K562 (cell line): Measurements from ENCODE around the gene SNTG2. TPM values are rescaled to one million over a fixed set of nuclear protein-coding genes. Genes with fewer than 3 reads are reported as not detected.

Experiments
- ATAC-seq: fragments of 200-7000 bp; cut with Tn5 transposase; 3 replicates; pipeline ENCODE4 v1.9.1; 2020; ENCODE audit warnings: moderate library complexity
- BruUV-seq: library from RNA; stranded (reverse); fragments of 400-500 nt; replicated peaks from 2 replicates; lab custom pipeline; 2021; lab: Mats Ljungman, UMichigan
- CTCF ChIA-PET: fragments of 300-600 bp; formaldehyde crosslinking; extraction: SDS; loops from one replicate; lab custom pipeline; 2021; ENCODE audit warnings: low intra/inter-chr PET ratio; lab: Yijun Ruan, JAX
- POLR2A ChIA-PET: fragments of 300-600, 350-650 bp; sonication (Branson Sonifier 250); formaldehyde crosslinking; extraction: SDS; loops from one replicate; lab custom pipeline; 2021; ENCODE audit warnings: antibody characterized with exemption, inconsistent platforms; lab: Yijun Ruan, JAX
- DNase-seq, 4 experiments: peaks; one replicate each; pipeline versions ENCODE4 v3.0.0 to v3.0.0-alpha.2; 2011 to 2018; ENCODE audit warnings: low spot score in 3 of 4, mixed read lengths in 3 of 4; ENCODE audit errors: extremely low read depth in 1 of 4
- FAIRE-seq: peaks from 2 replicates; lab custom pipeline; 2011; peaks lifted over from hg19 to GRCh38; lab: Jason Lieb, UNC
- H2AFZ ChIP-seq: 2 replicates; pipeline ENCODE4 v1.6.0; 2011; ENCODE audit warnings: low read depth, low read length, control low read depth, inconsistent platforms
- H3K27ac ChIP-seq: fragments of 200-600 bp; 3 replicates; pipeline ENCODE4 v1.8.0; 2011; ENCODE audit warnings: low read depth, mild to moderate bottlenecking, control low read depth, inconsistent platforms, low read length, moderate library complexity, mixed read lengths; ENCODE audit errors: extremely low read depth
- H3K27me3 ChIP-seq, 2 experiments: fragments of 300-600 bp in 1 of 2; 2 replicates in 1 of 2; 3 replicates in 1 of 2; pipeline versions ENCODE4 v1.6.0 to v1.8.0; 2011; ENCODE audit warnings: inconsistent platforms in 2 of 2, low read length in 2 of 2, mild to moderate bottlenecking in 1 of 2, mixed read lengths in 1 of 2, moderate library complexity in 1 of 2; ENCODE audit not compliant: control insufficient read depth in 2 of 2, insufficient read depth in 2 of 2
- H3K36me3 ChIP-seq: fragments of 300-600 bp; 3 replicates; pipeline ENCODE4 v1.8.0; 2011; ENCODE audit warnings: mild to moderate bottlenecking, low read length, inconsistent platforms; ENCODE audit not compliant: control insufficient read depth, insufficient read depth
- H3K4me1 ChIP-seq, 2 experiments: fragments of 200-600 bp in 1 of 2; replicated peaks in 1 of 2; 2 replicates in 1 of 2; 3 replicates in 1 of 2; pipeline versions ENCODE4 v1.5.1 to v1.8.0; 2011; ENCODE audit warnings: inconsistent platforms in 2 of 2, low read length in 2 of 2, mild to moderate bottlenecking in 1 of 2, mixed read lengths in 1 of 2, moderate library complexity in 1 of 2; ENCODE audit not compliant: control insufficient read depth in 2 of 2, insufficient read depth in 2 of 2
- H3K4me2 ChIP-seq: 2 replicates; pipeline ENCODE4 v1.6.1; 2011; ENCODE audit warnings: low read length, control low read depth, inconsistent platforms, mixed read lengths; ENCODE audit not compliant: insufficient read depth
- H3K4me3 ChIP-seq: fragments of 200-600 bp; sonication (generic), shearing (Covaris generic); 2 replicates; pipeline ENCODE4 v1.5.1; 2016; ENCODE audit warnings: control low read depth, inconsistent platforms
- H3K79me2 ChIP-seq: fragments of 200-600 bp; 3 replicates; pipeline ENCODE4 v1.8.0; 2011; ENCODE audit warnings: low read length, inconsistent platforms; ENCODE audit not compliant: control insufficient read depth, insufficient read depth
- H3K9ac ChIP-seq, 2 experiments: 2 replicates each; pipeline versions ENCODE4 v1.6.0 to v1.6.1; 2011; ENCODE audit warnings: low read depth in 2 of 2, low read length in 2 of 2, control low read depth in 1 of 2, inconsistent platforms in 1 of 2, mild to moderate bottlenecking in 1 of 2, mixed read lengths in 1 of 2; ENCODE audit not compliant: insufficient read depth in 1 of 2
- H3K9me1 ChIP-seq: one replicate; pipeline ENCODE4 v1.6.0; 2011; ENCODE audit warnings: inconsistent platforms, mild to moderate bottlenecking, low read length, moderate library complexity; ENCODE audit not compliant: control insufficient read depth, insufficient read depth
- H3K9me3 ChIP-seq: replicated peaks from 2 replicates; pipeline ENCODE4 v1.5.1; 2011; ENCODE audit warnings: low read depth, low read length, inconsistent platforms; ENCODE audit not compliant: control insufficient read depth, insufficient read depth
- H4K20me1 ChIP-seq: replicated peaks from 2 replicates; pipeline ENCODE4 v1.6.1; 2011; ENCODE audit warnings: low read length, inconsistent platforms, mixed read lengths; ENCODE audit not compliant: control insufficient read depth, insufficient read depth
- HDAC6 ChIP-seq: IDR thresholded peaks from 2 replicates; pipeline ENCODE4 v1.6.1; 2012; ENCODE audit warnings: low read depth, mild to moderate bottlenecking, control low read depth, inconsistent platforms, low read length, moderate library complexity
- ZC3H8 ChIP-seq: fragments of 450-650 bp; IDR thresholded peaks from 2 replicates; pipeline ENCODE4 v1.6.1; 2017
- ZNF408 ChIP-seq: fragments of 250-450 bp; sonication (Bioruptor Pico); IDR thresholded peaks from 2 replicates; pipeline ENCODE4 v1.4.0; 2020; ENCODE audit warnings: low read depth, mild to moderate bottlenecking, moderate library complexity
- ZNF740 ChIP-seq, 3 experiments: fragments of 200-800 bp in 1 of 3; sonication (Bioruptor generic) in 1 of 3; sonication (generic) in 1 of 3; formaldehyde crosslinking in 1 of 3; IDR thresholded peaks; 2 replicates each; pipeline versions ENCODE4 v1.6.1 to v1.8.0; 2016 to 2022; ENCODE audit warnings: mild to moderate bottlenecking in 2 of 3, missing compliant biosample characterization in 2 of 3, missing genetic modification characterization in 2 of 3, missing genetic modification reagents in 1 of 3
- ZNF766 ChIP-seq: fragments of 200-800 bp; sonication (Bioruptor generic); conservative IDR thresholded peaks from 2 replicates; pipeline ENCODE4 v1.6.1; 2016; ENCODE audit warnings: missing genetic modification characterization, missing compliant biosample characterization
- WGBS: fragments of 100-300 bp; shearing (Covaris generic); methylation state at CpG from one replicate; pipeline ENCODE4 v1.1.6; 2016; ENCODE audit warnings: low coverage, mixed read lengths; ENCODE audit not compliant: insufficient coverage; ENCODE audit errors: missing lambda C conversion rate; 5-methylcytosine and 5-hydroxymethylcytosine counted together
- in situ Hi-C: fragments of 300-500 bp; cut with MboI; formaldehyde crosslinking; loops from 4 replicates; pipeline ENCODE4 v1.15.0; 2018; ENCODE audit warnings: inconsistent platforms, mixed read lengths
- intact Hi-C: fragments of 100-400 bp; cut with micrococcal nuclease; formaldehyde crosslinking; loops from 2 replicates; pipeline ENCODE4 v1.14.2; 2022
- polyA plus RNA-seq, 8 experiments: library from polyadenylated mRNA; depleted of rRNA in 4 of 8; stranded (reverse) in 5 of 8; unstranded in 3 of 8; fragments of >200 nt; fragmentation: Nextera tagmentation in 2 of 8; fragmentation: Illumina TruSeq in 1 of 8; extraction: Ambion mirVana in 2 of 8; extraction: Trizol in 1 of 8; gene quantifications; 2 replicates each; pipeline versions ENCODE4 v1.2.1 to v1.2.3, GENCODE V29; 2011 to 2014; ENCODE audit warnings: inconsistent platforms in 1 of 8, missing spikeins in 1 of 8
- total RNA-seq, 7 experiments: library from RNA; depleted of rRNA in 6 of 7; stranded (reverse); fragments of >200 nt in 6 of 7; fragmentation: Illumina TruSeq in 2 of 7; extraction: Trizol in 2 of 7; gene quantifications; 2 replicates each; pipeline versions ENCODE4 v1.2.1 to v1.2.3, GENCODE V29; 2011 to 2021; ENCODE audit warnings: low replicate concordance in 1 of 7
- TF ChIP-seq, protein P1 (sequence below): fragments of 250-450 bp; sonication (Bioruptor Pico); IDR thresholded peaks from 2 replicates; pipeline ENCODE4 v1.4.0; 2020

SNTG2 gene
- total and polyA plus RNA-seq, 9 of the 15 experiments (the other 6 are each of a cell fraction or from before 2014, with no cell fraction given), result not detected

GRCh38 chr2:946073-946948 is 4.3 kb upstream of the SNTG2 start:
- Histone ChIP-seq H3K9me3 (no peaks in the 10 kb centered on the region), H3K79me2 (no peaks in the 10 kb centered on the region), H3K9me1 (no peaks in the 10 kb centered on the region), H3K4me1 (peaks cover 0 to 11% of the 10 kb centered on the region in 2 experiments; a peak in 1 of 5 replicates), H4K20me1 (no peaks in the 10 kb centered on the region), H3K4me2 (no peak overlapping the region), H3K36me3 (no peaks in the 10 kb centered on the region), H3K4me3 (no peak overlapping the region), H3K27ac (no peak overlapping the region), H3K27me3 (peaks cover 4 to 20% of the 10 kb centered on the region in 2 experiments; a peak in 3 of 5 replicates), H3K9ac (no peak overlapping the region), H2AFZ (no peak overlapping the region)
- intact Hi-C loops, result no loop called here
- WGBS, result 1% methylated on average over 6 of the region's 6 CpGs
- ChIA-PET CTCF (no interaction called here), POLR2A (no interaction called here)
- BruUV-seq, result no TSS peak
- FAIRE-seq (no peak), DNase-seq (no peak), ATAC-seq (no peak)
- in situ Hi-C loops, result no loop called here
- no peak for TF ChIP-seq ZNF408 (CRISPR knock-in tag)
- no peak for TF ChIP-seq ZNF766 (CRISPR knock-in tag)
- TF ChIP-seq ZC3H8, result no peak
- TF ChIP-seq ZNF740 (CRISPR knock-in tag; IDR thresholded peaks at IDR 0.05), result no peak
- no peak for TF ChIP-seq ZNF740 (tag; IDR thresholded peaks at IDR 0.05)
- TF ChIP-seq HDAC6, result no peak
- TF ChIP-seq, protein P1, sequence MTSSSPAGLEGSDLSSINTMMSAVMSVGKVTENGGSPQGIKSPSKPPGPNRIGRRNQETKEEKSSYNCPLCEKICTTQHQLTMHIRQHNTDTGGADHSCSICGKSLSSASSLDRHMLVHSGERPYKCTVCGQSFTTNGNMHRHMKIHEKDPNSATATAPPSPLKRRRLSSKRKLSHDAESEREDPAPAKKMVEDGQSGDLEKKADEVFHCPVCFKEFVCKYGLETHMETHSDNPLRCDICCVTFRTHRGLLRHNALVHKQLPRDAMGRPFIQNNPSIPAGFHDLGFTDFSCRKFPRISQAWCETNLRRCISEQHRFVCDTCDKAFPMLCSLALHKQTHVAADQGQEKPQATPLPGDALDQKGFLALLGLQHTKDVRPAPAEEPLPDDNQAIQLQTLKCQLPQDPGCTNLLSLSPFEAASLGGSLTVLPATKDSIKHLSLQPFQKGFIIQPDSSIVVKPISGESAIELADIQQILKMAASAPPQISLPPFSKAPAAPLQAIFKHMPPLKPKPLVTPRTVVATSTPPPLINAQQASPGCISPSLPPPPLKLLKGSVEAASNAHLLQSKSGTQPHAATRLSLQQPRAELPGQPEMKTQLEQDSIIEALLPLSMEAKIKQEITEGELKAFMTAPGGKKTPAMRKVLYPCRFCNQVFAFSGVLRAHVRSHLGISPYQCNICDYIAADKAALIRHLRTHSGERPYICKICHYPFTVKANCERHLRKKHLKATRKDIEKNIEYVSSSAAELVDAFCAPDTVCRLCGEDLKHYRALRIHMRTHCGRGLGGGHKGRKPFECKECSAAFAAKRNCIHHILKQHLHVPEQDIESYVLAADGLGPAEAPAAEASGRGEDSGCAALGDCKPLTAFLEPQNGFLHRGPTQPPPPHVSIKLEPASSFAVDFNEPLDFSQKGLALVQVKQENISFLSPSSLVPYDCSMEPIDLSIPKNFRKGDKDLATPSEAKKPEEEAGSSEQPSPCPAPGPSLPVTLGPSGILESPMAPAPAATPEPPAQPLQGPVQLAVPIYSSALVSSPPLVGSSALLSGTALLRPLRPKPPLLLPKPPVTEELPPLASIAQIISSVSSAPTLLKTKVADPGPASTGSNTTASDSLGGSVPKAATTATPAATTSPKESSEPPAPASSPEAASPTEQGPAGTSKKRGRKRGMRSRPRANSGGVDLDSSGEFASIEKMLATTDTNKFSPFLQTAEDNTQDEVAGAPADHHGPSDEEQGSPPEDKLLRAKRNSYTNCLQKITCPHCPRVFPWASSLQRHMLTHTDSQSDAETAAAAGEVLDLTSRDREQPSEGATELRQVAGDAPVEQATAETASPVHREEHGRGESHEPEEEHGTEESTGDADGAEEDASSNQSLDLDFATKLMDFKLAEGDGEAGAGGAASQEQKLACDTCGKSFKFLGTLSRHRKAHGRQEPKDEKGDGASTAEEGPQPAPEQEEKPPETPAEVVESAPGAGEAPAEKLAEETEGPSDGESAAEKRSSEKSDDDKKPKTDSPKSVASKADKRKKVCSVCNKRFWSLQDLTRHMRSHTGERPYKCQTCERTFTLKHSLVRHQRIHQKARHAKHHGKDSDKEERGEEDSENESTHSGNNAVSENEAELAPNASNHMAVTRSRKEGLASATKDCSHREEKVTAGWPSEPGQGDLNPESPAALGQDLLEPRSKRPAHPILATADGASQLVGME (CRISPR knock-in tag), result no peak
